GM18861 (cell line): ENCODE data around the gene SERPINA9.

Experiments used
- ATAC-seq: cut with Tn5 transposase; IDR thresholded peaks from one replicate; pipeline ENCODE4 v1.9.1; 2021; ENCODE audit not compliant: unreplicated experiment

SERPINA9 gene

DNA sequence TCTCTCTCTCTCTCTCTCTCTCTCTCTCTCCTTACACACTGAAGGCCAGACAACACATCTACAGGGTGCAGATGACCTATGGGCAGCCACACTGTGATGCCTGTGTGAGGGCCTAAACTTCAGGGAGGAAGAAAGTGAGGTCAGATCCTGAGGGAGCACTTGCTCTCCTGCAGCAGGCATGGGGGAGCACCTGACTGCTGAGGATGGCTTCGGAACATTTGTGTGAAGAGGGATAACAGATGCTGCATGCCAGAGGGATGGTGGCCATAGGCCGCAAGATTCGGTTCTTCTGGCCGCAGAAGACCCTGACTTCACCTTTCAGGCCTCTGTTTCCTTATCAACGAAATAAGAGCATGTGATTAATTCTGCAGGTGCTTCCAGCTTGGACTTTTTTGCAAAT lies 11.7 kb downstream of the SERPINA9 start:
- ATAC-seq = no peak

- ATAC-seq = no peak
These were observed 13.0 kb downstream of the SERPINA9 start for GRCh38 chr14:94462763-94463572.

DNA sequence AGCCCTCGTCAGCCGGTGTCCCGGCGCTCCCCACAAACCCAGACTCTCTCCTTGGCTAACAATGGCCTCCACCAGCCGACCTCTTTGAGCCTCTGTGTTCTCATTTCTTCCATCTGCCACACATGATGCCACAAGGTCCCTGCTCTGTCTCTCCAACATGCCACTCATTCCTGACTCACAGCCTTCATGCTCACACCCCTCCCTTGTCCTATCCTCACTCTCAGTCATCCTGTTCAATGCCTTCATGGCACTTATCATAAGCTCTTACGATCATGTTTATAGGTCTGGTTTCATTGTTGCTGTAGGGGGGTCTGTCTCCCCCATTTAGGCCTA lies 13.8 kb downstream of the SERPINA9 start:
- no peak for ATAC-seq

- ATAC-seq = no peak
These were observed 14.3 kb downstream of the SERPINA9 start for GRCh38 chr14:94461526-94462218.

DNA sequence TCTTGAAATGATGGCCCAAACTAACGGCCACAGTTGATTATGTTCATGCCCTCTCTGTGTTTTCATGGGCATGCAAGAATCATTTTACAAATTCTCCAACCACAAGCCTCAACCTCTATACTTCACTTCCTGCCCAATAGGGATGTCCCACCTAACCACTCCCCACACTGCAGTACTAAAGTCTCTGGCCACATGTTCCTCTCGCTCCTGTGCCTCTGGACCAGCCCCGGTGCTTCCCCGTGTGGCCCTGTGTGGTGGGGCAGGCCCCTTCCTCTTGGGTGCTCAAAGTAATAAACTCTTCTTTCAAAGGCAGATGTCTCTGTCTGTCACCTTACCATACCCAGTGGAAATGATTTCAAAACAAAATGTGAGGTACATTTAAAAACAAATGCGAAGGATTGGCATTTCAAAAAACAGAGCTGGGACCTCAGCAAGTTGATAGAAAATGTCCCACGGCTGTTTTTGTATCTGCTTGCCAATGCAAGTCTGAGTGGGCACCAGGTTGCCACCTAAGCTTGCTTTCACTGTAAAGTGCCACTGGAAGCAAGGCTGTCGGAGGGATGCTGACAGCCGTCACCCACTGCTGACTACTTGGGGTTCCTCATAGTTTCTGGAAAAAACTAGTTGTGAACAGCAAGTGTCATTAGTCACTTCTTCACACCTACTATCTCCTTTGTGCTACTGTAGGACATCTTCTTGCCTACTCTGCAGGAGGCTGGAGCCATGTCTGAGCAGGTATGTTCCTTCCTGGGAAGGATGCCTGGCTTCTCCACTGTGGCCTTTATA lies 15.2 kb downstream of the SERPINA9 start:
- no peak for ATAC-seq

DNA sequence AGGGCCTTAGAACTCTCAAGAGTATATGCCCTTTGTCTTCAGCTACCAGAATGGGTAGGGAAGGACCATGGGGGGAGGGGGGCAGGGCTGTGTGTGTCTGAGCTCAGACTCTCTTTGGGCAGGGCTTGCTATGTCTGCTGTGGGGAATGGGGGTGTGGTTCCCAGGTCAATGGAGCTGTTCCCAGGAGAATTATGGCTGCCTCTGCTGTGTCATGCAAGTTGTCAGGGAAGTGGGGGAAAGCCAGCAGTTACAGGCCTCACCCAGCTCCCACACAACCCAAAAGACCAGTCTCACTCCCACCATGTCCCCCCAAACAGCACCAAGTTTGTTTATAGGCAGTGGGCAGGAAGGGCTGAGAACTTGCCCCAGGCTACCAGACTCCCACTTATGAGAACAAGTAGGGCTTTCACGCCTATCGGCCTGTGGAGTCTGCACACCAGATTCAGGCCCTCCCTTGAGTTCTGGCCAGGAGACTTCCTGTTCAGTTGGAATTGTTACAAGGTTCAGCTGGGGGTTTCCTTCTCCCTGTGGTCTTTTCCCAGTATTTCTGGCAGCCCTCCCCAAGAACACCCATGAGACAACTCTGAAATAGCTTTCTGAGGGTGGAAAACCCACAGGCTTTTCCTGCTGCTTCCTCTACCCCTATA lies 17.3 kb downstream of the SERPINA9 start:
- ATAC-seq = no peak

GRCh38 chr14:94458096-94458495 lies 17.9 kb downstream of the SERPINA9 start:
- ATAC-seq = no peak

DNA sequence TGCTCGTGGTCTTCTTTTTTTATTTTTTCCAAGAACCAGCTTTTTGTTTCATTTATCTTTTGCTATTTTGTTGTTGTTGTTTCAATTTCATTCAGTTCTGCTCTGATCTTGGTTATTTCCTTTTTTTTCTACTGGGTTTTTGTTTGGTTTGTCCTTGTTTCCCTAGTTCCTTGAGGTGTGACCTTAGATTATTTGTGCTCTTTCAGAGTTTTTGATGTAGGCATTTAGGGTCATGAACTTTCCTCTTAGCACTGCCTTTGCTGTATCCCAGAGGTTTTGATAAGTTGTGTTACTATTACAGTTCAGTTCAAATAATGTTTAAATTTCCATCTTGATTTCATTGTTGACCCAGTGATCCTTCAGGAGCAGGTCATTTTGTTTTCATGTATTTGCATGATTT lies 20.1 kb downstream of the SERPINA9 start:
- no peak for ATAC-seq

DNA sequence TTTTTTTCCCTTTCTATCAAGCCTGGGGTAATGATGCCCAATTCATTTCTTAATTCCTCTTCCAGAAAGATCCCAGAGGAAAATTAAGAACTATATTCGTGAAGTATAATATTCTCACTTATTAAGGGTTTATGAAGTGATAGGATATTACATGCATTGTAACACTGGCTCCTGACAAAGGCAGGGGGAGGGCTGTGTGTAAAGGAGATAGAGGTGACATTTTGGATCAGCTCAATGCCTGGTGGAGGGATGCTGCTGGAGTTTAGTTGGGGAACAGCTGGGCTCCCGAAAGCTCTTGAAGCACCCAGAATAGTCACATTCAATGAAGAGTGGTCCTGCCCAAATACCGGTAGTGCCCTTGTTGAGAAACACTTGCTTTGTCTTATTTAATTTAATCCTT lies 24.2 kb downstream of the SERPINA9 start:
- no peak for ATAC-seq

DNA sequence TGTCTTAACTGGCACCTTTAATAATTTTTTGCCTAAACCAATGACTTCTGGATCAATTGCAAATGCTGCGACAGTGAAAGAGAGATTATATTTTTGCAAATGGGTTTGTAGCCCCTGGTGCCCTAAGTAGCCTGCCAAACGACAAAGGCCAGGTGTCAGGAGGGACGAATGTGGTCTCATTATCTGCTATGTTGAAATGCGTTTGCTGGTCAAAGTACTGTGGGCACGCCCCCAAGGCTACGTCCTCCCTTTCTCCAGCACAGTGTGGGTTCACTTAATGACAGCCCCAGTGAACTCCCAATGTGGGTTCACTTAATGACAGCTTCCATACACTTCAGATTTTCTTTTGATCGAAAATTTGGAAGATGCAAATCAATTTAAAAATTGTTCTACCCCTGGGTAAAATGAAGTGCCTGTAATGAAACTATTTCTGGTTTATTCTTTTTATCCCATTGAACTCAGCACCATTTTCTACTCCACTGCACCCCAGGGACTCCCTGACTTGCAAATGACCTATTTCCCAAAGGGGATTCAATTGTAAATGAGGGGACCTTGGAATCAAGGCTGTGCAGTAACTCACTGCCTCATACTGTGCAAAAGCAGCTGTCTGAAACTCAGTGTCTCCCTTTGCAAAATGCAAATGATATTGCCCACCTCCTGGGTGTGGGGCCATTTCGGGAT lies 24.8 kb downstream of the SERPINA9 start:
- no peak for ATAC-seq

- ATAC-seq = no peak
These were observed 25.3 kb downstream of the SERPINA9 start for GRCh38 chr14:94450722-94451090.

DNA sequence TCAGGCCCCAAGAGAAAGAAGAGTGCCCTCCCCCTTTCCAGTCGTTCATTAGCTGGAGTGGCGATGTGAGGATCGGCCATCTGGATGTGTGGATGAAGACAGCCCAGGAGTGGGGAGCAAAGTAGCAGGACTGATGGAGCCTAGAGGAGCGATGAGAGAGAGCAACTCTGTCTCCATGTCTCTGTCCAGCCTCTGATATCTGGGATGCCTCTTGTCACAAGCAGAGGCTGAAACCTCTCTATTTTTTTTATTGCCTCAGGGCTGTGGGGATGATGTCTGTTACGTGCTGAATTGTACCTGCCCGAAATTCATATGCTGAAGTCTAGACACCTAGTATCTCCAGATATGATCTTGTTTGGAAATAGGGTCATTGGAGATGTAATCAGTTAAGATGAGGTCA lies 26.1 kb downstream of the SERPINA9 start:
- ATAC-seq = no peak

- ATAC-seq = no peak
These were observed 27.8 kb downstream of the SERPINA9 start for GRCh38 chr14:94448071-94448808.

DNA sequence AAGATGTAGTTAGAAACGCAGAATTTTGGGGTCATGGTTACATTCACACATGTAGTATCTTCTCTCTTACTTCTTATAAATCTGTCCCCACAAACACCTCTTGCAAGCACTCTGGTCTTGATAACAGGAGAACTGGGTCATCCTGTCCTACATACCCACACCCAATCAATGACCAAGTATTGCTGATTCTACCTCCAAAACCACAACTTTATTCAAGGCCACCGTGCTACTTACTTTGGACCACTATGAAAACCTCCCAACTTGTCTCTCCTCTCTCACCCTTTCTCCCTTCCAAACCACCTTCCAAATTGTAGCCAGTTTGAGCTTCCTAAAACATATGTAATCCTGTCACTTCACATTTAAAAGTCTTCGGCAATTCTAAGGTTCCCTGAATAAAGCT lies 28.8 kb downstream of the SERPINA9 start:
- no peak for ATAC-seq

- ATAC-seq = no peak
These were observed 29.9 kb downstream of the SERPINA9 start for GRCh38 chr14:94446126-94446525.

- no peak for ATAC-seq
These were observed 31.0 kb downstream of the SERPINA9 start for GRCh38 chr14:94445003-94445402.

DNA sequence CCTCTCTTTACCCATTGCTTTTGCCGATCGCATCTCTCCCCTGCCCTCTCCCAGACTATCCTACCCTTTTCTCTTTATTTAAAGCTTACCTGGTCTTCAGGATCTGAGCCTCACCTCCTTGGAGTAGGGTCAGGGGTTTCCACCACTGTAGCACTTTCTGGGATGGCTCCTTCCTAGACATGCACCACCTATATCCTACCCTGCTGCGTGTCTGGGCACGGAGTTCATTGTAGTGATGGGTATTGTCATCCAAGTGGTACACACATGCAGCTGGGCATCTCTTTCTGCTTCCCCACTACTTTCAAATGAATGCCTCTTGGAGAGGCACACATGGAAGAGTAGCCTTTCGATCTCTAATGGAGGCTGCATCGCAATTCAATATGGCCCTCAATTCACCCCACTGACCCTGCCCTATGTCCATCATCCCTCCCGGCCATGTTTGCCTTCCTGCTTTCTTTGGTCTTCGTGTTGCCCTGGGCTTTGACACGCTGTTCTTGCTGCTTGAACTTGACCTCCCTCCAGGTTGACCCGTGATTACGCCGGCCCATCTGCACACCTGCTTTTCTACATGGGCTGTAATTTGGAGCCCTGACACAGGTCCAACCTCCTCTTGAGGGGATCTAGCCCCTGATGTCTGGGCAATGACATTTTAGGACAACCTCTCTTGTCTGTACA lies 34.3 kb downstream of the SERPINA9 start:
- no peak for ATAC-seq

- no peak for ATAC-seq
These were observed 34.9 kb downstream of the SERPINA9 start for GRCh38 chr14:94441130-94441529.

- ATAC-seq = no peak
These were observed 36.4 kb downstream of the SERPINA9 start for GRCh38 chr14:94439453-94440057.
